K562 (cell line): ENCODE results near the gene ARHGDIA.

ENCODE experiments used
- CBX3 ChIP-seq, 2 experiments: IDR thresholded peaks; 1 replicate in 1 of 2; 2 replicates in 1 of 2; pipeline ENCODE4 v1.6.1; 2012; ENCODE audit warnings: inconsistent platforms in 2 of 2, low read length in 2 of 2, borderline replicate concordance in 1 of 2, control low read depth in 1 of 2
- EP300 ChIP-seq: IDR thresholded peaks from 2 replicates; pipeline ENCODE4 v1.6.1; 2012; ENCODE audit warnings: low read length, improper control_type of control experiment
- ETV5 ChIP-seq: sonication (generic); formaldehyde crosslinking; IDR thresholded peaks from 2 replicates; pipeline ENCODE4 v1.4.0; 2020; ENCODE audit warnings: low read depth, mild to moderate bottlenecking, missing genetic modification reagents
- EZH2 ChIP-seq: IDR thresholded peaks from 2 replicates; pipeline ENCODE4 v1.6.1; 2012; ENCODE audit warnings: low read depth, mild to moderate bottlenecking, inconsistent platforms, low read length, borderline replicate concordance
- FOXM1 ChIP-seq, 2 experiments: fragments of 450-650 bp in 1 of 2; sonication (generic) in 1 of 2; formaldehyde crosslinking in 1 of 2; IDR thresholded peaks; 2 replicates each; pipeline versions ENCODE4 v1.6.1 to v1.9.0; 2017 to 2022; ENCODE audit warnings: low read depth in 2 of 2, mild to moderate bottlenecking in 2 of 2, missing genetic modification reagents in 1 of 2, moderate library complexity in 1 of 2
- MCM3 ChIP-seq: fragments of 450-650 bp; IDR thresholded peaks from 2 replicates; pipeline ENCODE4 v1.6.1; 2016
- NFXL1 ChIP-seq: fragments of 450-650 bp; formaldehyde crosslinking; IDR thresholded peaks from 2 replicates; pipeline ENCODE4 v1.4.0; 2021; ENCODE audit warnings: mild to moderate bottlenecking
- RAD51 ChIP-seq: fragments of 450-650 bp; IDR thresholded peaks from 2 replicates; pipeline ENCODE4 v1.7.1; 2016; ENCODE audit warnings: low read depth, mild to moderate bottlenecking, borderline replicate concordance
- SRF ChIP-seq, 2 experiments: fragments of 250-450, 450-650 bp in 1 of 2; sonication (Bioruptor Pico) in 1 of 2; sonication (generic) in 1 of 2; formaldehyde crosslinking; IDR thresholded peaks; 2 replicates each; pipeline versions ENCODE4 v1.5.0 to v1.5.1; 2020 to 2022; ENCODE audit warnings: mild to moderate bottlenecking in 1 of 2, missing genetic modification reagents in 1 of 2
- TEAD1 ChIP-seq, 2 experiments: fragments of 450-650 bp in 1 of 2; sonication (generic) in 1 of 2; formaldehyde crosslinking; IDR thresholded peaks; 2 replicates each; pipeline versions ENCODE4 v1.4.0 to v1.8.0; 2020 to 2022; ENCODE audit warnings: mild to moderate bottlenecking in 2 of 2, missing genetic modification reagents in 1 of 2
- TOE1 ChIP-seq, 2 experiments: fragments of 450-650 bp in 1 of 2; sonication (generic) in 1 of 2; formaldehyde crosslinking in 1 of 2; IDR thresholded peaks; 2 replicates each; pipeline versions ENCODE4 v1.7.1 to v1.8.0; 2016 to 2022; ENCODE audit warnings: borderline replicate concordance in 2 of 2, mild to moderate bottlenecking in 2 of 2, antibody characterized with exemption in 1 of 2, inconsistent platforms in 1 of 2, low read depth in 1 of 2, missing genetic modification reagents in 1 of 2, moderate library complexity in 1 of 2
- ZNF282 ChIP-seq: sonication (generic); formaldehyde crosslinking; IDR thresholded peaks from 2 replicates; pipeline ENCODE4 v1.8.1; 2023; ENCODE audit warnings: missing genetic modification reagents
- TF ChIP-seq, protein P1 (sequence below), 3 experiments: IDR thresholded peaks in 2 of 3; conservative IDR thresholded peaks in 1 of 3; 2 replicates each; pipeline ENCODE4 v1.5.1; 2011 to 2012; ENCODE audit warnings: low read length in 3 of 3, mild to moderate bottlenecking in 3 of 3, control low read depth in 2 of 3, improper control_type of control experiment in 1 of 3, inconsistent platforms in 1 of 3, low read depth in 1 of 3, mixed read lengths in 1 of 3, moderate library complexity in 1 of 3; ENCODE audit not compliant: insufficient read depth in 2 of 3
- TF ChIP-seq, protein P2 (sequence below), 2 experiments: fragments of 450-650 bp; IDR thresholded peaks; 2 replicates each; pipeline ENCODE4 v1.6.1; 2016; ENCODE audit warnings: mild to moderate bottlenecking in 2 of 2, borderline replicate concordance in 1 of 2, low read depth in 1 of 2, moderate library complexity in 1 of 2

DNA sequence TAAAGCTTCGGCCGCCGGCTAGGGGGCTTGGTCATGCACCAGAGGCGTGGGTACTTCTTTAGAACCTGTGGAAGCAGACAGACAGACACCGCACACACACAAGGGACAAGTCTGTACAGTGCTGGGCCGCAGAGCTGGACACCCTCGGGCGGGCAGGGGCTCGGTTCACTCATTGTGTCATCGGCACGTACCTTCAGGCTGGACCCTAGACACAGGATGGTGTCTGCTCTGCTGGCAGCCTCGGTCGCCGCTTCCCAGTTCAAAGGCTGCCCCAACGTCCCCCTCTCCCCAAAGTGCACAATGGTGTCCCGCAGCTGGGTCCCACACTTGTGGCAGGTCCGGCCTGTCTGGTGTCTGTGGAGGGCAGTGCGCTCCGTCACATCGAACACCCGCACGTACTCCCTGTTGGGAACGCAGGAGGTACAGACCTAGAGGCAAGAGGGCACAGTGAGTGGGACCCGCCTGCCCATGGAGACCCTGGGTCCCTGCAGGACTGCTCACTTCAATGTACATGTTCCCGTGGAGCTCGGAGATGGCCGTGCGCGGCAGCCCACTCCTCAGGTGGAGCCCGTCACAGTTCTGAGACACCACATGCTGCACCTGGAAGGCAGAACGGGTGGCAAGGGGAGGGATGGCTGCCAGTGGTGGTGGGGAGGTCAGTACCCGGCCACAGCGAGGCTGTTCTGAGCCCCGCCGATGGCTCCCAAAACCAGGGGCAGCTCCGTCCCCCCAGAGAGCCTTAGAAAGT is 43.1 kb upstream of the ARHGDIA start:
- no peak for TF ChIP-seq CBX3 (IDR thresholded peaks at IDR 0.05; ENCODE audit: borderline replicate concordance in 1 of 2, low read length in 2 of 2)
- TF ChIP-seq, protein P1, sequence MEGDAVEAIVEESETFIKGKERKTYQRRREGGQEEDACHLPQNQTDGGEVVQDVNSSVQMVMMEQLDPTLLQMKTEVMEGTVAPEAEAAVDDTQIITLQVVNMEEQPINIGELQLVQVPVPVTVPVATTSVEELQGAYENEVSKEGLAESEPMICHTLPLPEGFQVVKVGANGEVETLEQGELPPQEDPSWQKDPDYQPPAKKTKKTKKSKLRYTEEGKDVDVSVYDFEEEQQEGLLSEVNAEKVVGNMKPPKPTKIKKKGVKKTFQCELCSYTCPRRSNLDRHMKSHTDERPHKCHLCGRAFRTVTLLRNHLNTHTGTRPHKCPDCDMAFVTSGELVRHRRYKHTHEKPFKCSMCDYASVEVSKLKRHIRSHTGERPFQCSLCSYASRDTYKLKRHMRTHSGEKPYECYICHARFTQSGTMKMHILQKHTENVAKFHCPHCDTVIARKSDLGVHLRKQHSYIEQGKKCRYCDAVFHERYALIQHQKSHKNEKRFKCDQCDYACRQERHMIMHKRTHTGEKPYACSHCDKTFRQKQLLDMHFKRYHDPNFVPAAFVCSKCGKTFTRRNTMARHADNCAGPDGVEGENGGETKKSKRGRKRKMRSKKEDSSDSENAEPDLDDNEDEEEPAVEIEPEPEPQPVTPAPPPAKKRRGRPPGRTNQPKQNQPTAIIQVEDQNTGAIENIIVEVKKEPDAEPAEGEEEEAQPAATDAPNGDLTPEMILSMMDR (IDR thresholded peaks at IDR 0.05 in 2 of 3, conservative IDR thresholded peaks at IDR 0.05 in 1 of 3; ENCODE audit: insufficient read depth in 2 of 3, low read depth in 1 of 3, low read length in 3 of 3) = no peak
- no peak for TF ChIP-seq RAD51
- no peak for TF ChIP-seq SRF (CRISPR knock-in tag; IDR thresholded peaks at IDR 0.05)
- no peak for TF ChIP-seq TEAD1 (CRISPR knock-in tag; IDR thresholded peaks at IDR 0.05)
- TF ChIP-seq MCM3 = no peak
- TF ChIP-seq TOE1 (IDR thresholded peaks at IDR 0.05; ENCODE audit: borderline replicate concordance) = no peak
- no peak for TF ChIP-seq TOE1 (CRISPR knock-in tag; IDR thresholded peaks at IDR 0.05; ENCODE audit: borderline replicate concordance, low read depth)
- no peak for TF ChIP-seq EP300
- TF ChIP-seq ZNF282 = no peak
- TF ChIP-seq EZH2 = no peak
- no peak for TF ChIP-seq ETV5
- TF ChIP-seq NFXL1 (CRISPR knock-in tag) = no peak
- TF ChIP-seq, protein P2, sequence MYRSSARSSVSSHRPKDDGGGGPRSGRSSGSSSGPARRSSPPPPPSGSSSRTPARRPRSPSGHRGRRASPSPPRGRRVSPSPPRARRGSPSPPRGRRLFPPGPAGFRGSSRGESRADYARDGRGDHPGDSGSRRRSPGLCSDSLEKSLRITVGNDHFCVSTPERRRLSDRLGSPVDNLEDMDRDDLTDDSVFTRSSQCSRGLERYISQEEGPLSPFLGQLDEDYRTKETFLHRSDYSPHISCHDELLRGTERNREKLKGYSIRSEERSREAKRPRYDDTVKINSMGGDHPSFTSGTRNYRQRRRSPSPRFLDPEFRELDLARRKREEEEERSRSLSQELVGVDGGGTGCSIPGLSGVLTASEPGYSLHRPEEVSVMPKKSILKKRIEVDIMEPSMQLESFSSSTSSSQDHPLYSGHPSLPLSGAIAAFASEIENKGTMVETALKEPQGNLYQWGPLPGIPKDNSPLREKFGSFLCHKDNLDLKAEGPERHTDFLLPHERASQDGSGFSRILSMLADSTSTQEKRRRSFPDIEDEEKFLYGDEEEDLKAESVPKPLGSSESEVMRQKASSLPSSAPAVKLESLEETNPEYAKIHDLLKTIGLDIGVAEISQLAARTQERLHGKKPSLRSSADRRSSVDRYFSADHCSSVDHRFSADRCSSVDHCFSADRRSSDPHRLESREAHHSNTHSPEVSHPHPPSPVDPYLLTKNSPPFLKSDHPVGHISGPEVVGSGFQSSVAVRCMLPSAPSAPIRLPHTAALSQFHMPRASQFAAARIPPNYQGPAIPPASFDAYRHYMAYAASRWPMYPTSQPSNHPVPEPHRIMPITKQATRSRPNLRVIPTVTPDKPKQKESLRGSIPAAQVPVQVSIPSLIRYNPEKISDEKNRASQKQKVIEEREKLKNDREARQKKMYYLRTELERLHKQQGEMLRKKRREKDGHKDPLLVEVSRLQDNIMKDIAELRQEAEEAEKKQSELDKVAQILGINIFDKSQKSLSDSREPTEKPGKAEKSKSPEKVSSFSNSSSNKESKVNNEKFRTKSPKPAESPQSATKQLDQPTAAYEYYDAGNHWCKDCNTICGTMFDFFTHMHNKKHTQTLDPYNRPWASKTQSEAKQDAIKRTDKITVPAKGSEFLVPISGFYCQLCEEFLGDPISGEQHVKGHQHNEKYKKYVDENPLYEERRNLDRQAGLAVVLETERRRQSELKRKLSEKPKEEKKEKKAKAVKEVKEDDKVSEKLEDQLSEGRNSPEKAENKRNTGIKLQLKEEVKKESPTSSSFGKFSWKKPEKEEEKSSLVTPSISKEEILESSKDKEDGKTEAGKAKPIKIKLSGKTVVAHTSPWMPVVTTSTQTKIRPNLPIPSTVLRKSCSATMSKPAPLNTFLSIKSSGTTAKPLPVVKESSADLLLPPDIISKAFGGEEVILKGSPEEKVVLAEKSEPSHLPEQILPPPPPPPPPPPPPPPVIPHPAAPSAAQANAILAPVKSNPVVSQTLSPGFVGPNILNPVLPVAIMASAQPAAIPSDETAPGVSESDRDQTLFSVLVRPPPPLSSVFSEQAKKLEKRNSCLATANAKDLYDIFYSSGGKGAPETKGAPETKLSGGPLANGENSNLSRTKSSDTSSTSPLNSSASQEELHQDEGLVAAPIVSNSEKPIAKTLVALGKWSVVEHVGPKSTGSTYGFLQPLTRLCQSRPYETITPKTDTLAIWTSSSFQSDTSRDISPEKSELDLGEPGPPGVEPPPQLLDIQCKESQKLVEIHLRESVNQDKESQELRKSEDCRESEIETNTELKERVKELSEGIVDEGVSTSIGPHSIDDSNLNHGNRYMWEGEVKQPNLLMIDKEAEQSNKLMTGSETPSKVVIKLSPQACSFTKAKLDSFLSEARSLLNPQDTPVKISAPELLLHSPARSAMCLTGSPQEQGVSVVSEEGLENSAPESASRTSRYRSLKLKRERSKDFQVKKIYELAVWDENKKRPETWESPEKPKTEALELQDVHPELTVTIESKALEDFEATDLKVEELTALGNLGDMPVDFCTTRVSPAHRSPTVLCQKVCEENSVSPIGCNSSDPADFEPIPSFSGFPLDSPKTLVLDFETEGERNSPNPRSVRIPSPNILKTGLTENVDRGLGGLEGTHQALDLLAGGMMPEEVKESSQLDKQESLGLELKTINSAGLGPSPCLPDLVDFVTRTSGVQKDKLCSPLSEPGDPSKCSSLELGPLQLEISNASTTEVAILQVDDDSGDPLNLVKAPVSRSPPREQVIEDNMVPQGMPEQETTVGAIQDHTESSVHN (IDR thresholded peaks at IDR 0.05; ENCODE audit: borderline replicate concordance in 1 of 2, low read depth in 1 of 2) = no peak
- no peak for TF ChIP-seq FOXM1 (IDR thresholded peaks at IDR 0.05; ENCODE audit: low read depth)
- no peak for TF ChIP-seq FOXM1 (CRISPR knock-in tag; IDR thresholded peaks at IDR 0.05; ENCODE audit: low read depth)
